Uterus (tissue), 4 donors: ENCODE results near the gene UGT1A10. TPM values are rescaled to one million over a fixed set of nuclear protein-coding genes. Genes with fewer than 3 reads are reported as not detected.
"Not testable (repeated sequence)": the region's sequence is repeated elsewhere in the genome, so short reads cannot be mapped to it uniquely, and the experiment has no call there.

Source experiments
- DNase-seq, 2 donors: peaks; one replicate each; pipeline ENCODE4 v3.0.0-alpha.2; 2019 to 2020
- H3K27ac ChIP-seq, 2 donors: fragments of 200-600 bp; sonication (generic); 1 replicate in 1 of 2; 2 replicates in 1 of 2; pipeline ENCODE4 v1.5.1; 2016 to 2018
- H3K27me3 ChIP-seq, 2 donors: fragments of 200-600 bp; sonication (generic); one replicate each; pipeline ENCODE4 v1.5.1; 2018 to 2019; ENCODE audit warnings: control low read depth in 1 of 2
- H3K36me3 ChIP-seq, 2 donors: fragments of 200-600 bp; sonication (generic); one replicate each; pipeline ENCODE4 v1.5.1; 2019; ENCODE audit warnings: control low read depth in 1 of 2
- H3K4me1 ChIP-seq, 2 donors: fragments of 200-600 bp; sonication (generic); one replicate each; pipeline ENCODE4 v1.5.1; 2018 to 2019; ENCODE audit warnings: control low read depth in 1 of 2
- H3K4me3 ChIP-seq, 2 donors: fragments of 200-600 bp; sonication (generic); 1 replicate in 1 of 2; 2 replicates in 1 of 2; pipeline ENCODE4 v1.5.1; 2018 to 2019; ENCODE audit warnings: mild to moderate bottlenecking in 1 of 2
- H3K9me3 ChIP-seq, 2 donors: fragments of 200-600 bp; sonication (generic); one replicate each; pipeline ENCODE4 v1.5.1; 2019; ENCODE audit warnings: control low read depth in 1 of 2
- CTCF ChIP-seq, 4 experiments: fragments of 200-600 bp in 2 of 4; fragments of 450-650 bp in 2 of 4; sonication (generic) in 2 of 4; IDR thresholded peaks; one replicate each; pipeline ENCODE4 v1.5.1; 2016 to 2019; ENCODE audit warnings: antibody characterized with exemption in 4 of 4, mild to moderate bottlenecking in 2 of 4, moderate library complexity in 1 of 4
- POLR2A ChIP-seq, 2 donors: fragments of 450-650 bp; IDR thresholded peaks; one replicate each; pipeline ENCODE4 v1.6.1; 2016; ENCODE audit warnings: antibody characterized with exemption in 2 of 2, mild to moderate bottlenecking in 1 of 2, moderate library complexity in 1 of 2
- intact Hi-C: fragments of 100-400 bp; cut with DNase I; formaldehyde crosslinking; loops from one replicate; pipeline ENCODE4 v1.15.1; 2023; ENCODE audit warnings: low total_unique reads
- total RNA-seq, 4 donors: library from RNA; depleted of rRNA in 3 of 4; stranded (reverse); fragments of >200 nt in 3 of 4; gene quantifications; one replicate each; pipeline versions ENCODE4 v1.1.0 to v1.2.4, GENCODE V29; 2014 to 2023
- donor health status: DM: yes; HTN: yes; CAD: no.

Gene UGT1A10
- total RNA-seq, 4 donors from 2014 or later = not detected

GRCh38 chr2:233692648-233693047, 56.4 kb downstream of the UGT1A10 start, which contains the start of gene UGT1A6:
TSS of gene UGT1A6 (plus strand) at chr2:233692890. CDS start at chr2:233693005, 115 bp downstream.
- Histone ChIP-seq H3K9me3 (no peaks in the 10 kb centered on the region), H3K27ac (no peak within 1 kb of the TSS), H3K4me1 (no peaks in the 10 kb centered on the region), H3K36me3 (no peaks in the 10 kb centered on the region), H3K27me3 (no peaks in the 10 kb centered on the region), H3K4me3 (no peak within 1 kb of the TSS)
- intact Hi-C loops = no loop called here
- DNase-seq = no peak
- no peak for TF ChIP-seq CTCF (IDR thresholded peaks at IDR 0.05)
- no peak for TF ChIP-seq POLR2A (IDR thresholded peaks at IDR 0.05)

GRCh38 chr2:233693963-233694362, 57.7 kb downstream of the UGT1A10 start:
- intact Hi-C loops = no loop called here
- TF ChIP-seq POLR2A (IDR thresholded peaks at IDR 0.05) (no peak), CTCF (IDR thresholded peaks at IDR 0.05) (no peak)
- no peak overlapping the region for H3K4me3 ChIP-seq
- H3K36me3 ChIP-seq = no peaks in the 10 kb centered on the region
- H3K27ac ChIP-seq = no peak overlapping the region
- DNase-seq = no peak
- no peaks in the 10 kb centered on the region for H3K9me3 ChIP-seq
- H3K4me1 ChIP-seq = no peaks in the 10 kb centered on the region
- H3K27me3 ChIP-seq = no peaks in the 10 kb centered on the region

GRCh38 chr2:233698740-233699139, 62.5 kb downstream of the UGT1A10 start:
- Histone ChIP-seq H3K27me3 (no peaks in the 10 kb centered on the region), H3K27ac (no peak overlapping the region), H3K36me3 (no peaks in the 10 kb centered on the region), H3K9me3 (no peaks in the 10 kb centered on the region), H3K4me3 (no peak overlapping the region), H3K4me1 (no peaks in the 10 kb centered on the region)
- intact Hi-C loops = no loop called here
- no peak for DNase-seq
- TF ChIP-seq POLR2A (IDR thresholded peaks at IDR 0.05) (no peak), CTCF (IDR thresholded peaks at IDR 0.05) (no peak)

DNA sequence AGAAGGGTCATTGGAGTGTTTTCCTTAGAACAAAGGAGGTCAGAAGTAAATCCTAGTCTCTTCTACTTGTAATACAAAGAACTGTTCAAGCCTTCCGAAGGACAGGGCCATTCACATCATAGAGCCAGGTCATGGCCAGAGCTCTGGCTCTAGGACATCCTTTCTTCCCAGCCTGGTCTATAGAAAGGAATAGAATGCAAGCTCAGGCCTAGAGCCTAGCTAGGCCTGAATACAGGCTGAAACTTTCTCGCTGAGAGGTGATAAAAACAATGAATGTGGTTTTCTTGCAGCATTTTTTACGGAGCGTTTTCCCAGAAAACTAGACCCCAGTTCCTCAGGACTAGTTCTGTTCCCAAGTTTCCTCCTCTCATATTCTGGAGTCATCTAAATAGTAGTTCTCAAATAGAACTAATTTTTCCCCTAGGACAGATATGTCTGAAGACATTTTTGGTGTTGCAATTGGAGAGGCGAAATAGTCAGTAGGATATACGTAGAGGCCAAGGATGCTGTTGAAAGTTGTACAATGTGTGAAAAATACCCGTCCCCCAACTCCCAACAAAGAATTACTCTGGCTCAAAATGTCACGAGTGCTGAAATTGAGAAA, 63.3 kb downstream of the UGT1A10 start:
- no peak for DNase-seq
- Histone ChIP-seq H3K4me3 (no peak overlapping the region), H3K27ac (no peak overlapping the region), H3K27me3 (no peaks in the 10 kb centered on the region), H3K4me1 (no peaks in the 10 kb centered on the region), H3K36me3 (no peaks in the 10 kb centered on the region), H3K9me3 (no peaks in the 10 kb centered on the region)
- intact Hi-C loops = no loop called here
- TF ChIP-seq CTCF (IDR thresholded peaks at IDR 0.05) (no peak), POLR2A (IDR thresholded peaks at IDR 0.05) (no peak)

GRCh38 chr2:233700028-233700635, 63.9 kb downstream of the UGT1A10 start:
- Histone ChIP-seq H3K9me3 (no peaks in the 10 kb centered on the region), H3K4me1 (no peaks in the 10 kb centered on the region), H3K27ac (no peak overlapping the region), H3K4me3 (no peak overlapping the region), H3K36me3 (no peaks in the 10 kb centered on the region), H3K27me3 (no peaks in the 10 kb centered on the region)
- TF ChIP-seq CTCF (IDR thresholded peaks at IDR 0.05) (no peak), POLR2A (IDR thresholded peaks at IDR 0.05) (no peak)
- no peak for DNase-seq
- intact Hi-C loops = no loop called here

DNA sequence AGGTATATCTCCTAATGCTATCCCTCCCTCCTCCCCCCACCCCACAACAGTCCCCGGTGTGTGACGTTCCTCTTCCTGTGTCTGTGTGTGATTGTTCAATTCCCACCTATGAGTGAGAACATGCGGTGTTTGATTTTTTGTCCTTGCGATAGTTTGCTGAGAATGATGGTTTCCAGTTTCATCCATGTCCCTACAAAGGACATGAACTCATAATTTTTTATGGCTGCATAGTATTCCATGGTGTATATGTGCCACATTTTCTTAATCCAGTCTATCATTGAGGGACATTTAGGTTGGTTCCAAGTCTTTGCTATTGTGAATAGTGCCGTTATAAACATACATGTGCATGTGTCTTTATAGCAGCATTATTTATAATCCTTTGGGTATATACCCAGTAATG, 64.6 kb downstream of the UGT1A10 start:
- H3K4me3 ChIP-seq, intact Hi-C loops, H3K9me3 ChIP-seq, H3K4me1 ChIP-seq, H3K27me3 ChIP-seq, H3K36me3 ChIP-seq, H3K27ac ChIP-seq, DNase-seq: not testable (repeated sequence)
